HG02970 (cell line): Measurements from ENCODE around the gene TPST2.
"Not testable (repeated sequence)": the region's sequence is repeated elsewhere in the genome, so short reads cannot be mapped to it uniquely, and the experiment has no call there.

Experiments used
- ATAC-seq: cut with Tn5 transposase; IDR thresholded peaks from one replicate; pipeline ENCODE4 v1.9.1; 2021; ENCODE audit warnings: mild to moderate bottlenecking, moderate library complexity, moderate number of reproducible peaks; ENCODE audit not compliant: unreplicated experiment, low FRiP score

Gene TPST2

DNA sequence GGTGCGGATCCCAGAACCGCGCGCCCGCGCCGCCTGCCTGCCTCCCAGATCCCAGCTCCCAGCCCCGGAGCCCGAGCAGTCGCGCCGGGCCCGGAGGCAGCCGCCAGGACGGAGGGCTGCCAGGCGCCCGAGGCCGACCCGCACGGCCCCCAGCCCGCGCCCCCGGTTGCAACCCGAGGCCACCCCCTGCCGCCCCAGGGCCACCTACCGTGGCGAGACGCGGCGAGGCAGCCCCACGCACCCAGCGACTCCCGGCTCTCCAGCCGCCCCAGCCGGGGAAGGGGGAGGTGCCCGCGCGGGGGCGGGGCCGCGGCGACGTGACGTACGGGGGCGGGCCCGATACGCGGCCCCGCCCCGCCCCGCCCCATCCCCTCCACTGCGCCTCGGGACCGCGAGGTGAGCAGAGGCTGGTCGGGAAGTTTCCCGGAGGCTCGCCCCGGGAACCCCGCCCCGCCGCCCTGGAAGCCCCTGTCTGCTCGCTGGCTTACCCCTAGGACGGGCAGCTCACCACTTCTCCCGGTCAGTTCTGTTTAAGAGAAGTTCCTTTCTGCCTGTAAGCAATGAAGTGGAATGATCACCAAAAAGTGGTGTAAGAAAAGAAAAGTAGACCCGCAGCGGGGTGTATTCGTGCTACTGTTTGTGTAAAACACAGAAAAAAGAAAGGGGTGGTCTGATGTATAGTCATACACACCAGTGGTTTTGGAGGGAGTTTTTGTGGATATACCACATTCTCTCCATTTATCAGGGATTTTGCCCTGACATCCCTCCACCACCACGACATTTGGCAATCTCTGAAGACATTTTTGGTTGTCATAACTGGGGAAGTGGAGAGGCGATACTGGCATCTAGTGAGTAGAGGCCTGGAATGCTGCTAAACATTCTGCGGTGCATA, at the start of gene TPST2:
Gene TPST2, minus strand, starts transcription at position 288 of the 892 bp plus-strand sequence. CDS start 48,502 bp downstream, outside the sequence.
- ATAC-seq: no peak

- no peak for ATAC-seq
These were observed 46.4 kb upstream of the TPST2 start for GRCh38 chr22:26636296-26636695.

DNA sequence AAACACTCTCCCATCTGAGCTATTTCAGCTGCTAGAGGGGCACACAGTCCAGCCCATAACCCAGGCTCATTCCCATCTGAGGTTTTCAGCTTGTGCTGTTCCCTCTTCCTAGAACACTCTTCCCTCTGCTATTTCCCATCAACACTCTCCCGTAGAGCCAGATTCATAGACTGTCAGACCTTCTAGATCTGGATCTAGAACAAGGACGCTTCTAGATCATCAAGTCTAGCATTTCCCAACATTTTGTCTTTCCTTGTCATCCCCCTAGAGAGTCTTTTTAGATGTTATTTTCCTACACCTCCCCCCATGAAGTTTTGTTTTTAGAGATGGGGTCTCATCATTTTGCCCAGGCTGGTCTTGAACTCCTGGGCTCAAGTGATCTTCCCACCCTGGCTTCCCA, 45.2 kb upstream of the TPST2 start:
- ATAC-seq: no peak

- no peak for ATAC-seq
These were observed 44.3 kb upstream of the TPST2 start for GRCh38 chr22:26634189-26634588.

GRCh38 chr22:26632422-26633155, 42.7 kb upstream of the TPST2 start:
- no peak for ATAC-seq

- no peak for ATAC-seq
These were observed 41.4 kb upstream of the TPST2 start for GRCh38 chr22:26631282-26631681.

DNA sequence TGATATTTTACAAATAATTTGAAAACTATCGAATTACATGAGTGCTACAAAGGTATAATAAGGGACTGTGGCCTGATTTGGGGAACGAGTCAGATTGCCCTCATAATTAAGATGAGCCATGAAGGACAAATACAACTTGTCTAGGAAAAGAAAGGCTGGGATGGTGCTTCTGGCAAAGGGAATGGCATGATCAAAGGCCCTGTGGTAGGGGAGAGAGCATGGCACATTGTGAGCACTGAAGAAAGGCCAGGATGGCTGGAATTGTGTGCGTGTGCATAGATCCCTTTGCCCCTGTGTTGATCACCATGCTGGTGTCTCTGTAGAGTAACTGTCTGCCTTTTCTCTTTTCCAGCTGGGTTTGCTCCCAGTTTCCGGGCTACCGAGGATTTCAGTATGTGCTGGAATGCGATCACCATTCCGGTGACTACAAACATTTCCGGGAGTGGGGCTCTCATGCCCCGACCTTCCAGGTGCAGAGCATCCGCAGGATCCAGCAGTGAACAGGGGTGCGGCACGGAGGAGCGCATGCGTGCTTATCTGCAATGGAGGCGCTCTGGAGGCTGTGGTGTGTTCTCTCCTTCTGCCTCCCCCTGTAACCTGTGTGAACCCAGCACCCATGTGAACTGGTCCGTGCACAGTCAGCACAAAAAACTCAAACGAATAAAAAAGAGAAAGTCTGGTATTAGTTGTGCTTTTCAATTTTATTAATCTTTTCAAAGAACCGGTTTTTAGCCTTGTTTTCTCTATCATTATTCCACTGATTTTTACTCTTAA, 40.2 kb upstream of the TPST2 start:
- ATAC-seq: no peak

GRCh38 chr22:26624803-26625202, 34.9 kb upstream of the TPST2 start:
- ATAC-seq: no peak

GRCh38 chr22:26623984-26624383, 34.1 kb upstream of the TPST2 start:
- no peak for ATAC-seq

DNA sequence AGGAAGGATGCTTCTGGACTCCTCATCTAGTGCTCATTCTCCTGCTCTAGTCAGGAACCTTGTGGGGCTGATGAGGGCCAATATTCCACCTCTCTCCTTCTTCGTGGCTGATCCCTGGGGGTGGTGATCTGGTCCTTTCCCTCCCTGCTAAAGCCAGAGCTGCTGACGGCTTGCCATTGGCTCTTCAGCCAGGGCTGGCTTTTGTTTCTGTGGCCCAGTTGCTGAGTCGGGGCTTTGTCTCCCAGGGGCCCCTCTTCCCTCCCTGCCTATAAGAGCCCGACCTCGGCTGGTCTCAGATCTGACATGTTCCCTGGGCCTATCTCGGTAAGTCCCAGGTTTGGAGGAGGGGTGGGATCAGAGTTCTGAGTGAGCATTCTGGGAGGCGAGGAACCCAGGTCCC, 31.7 kb upstream of the TPST2 start, which contains the start of gene CRYBA4:
Gene CRYBA4, plus strand, starts transcription at position 301 of the 400 bp plus-strand sequence. CDS start 634 bp downstream, outside the sequence.
- no peak for ATAC-seq

DNA sequence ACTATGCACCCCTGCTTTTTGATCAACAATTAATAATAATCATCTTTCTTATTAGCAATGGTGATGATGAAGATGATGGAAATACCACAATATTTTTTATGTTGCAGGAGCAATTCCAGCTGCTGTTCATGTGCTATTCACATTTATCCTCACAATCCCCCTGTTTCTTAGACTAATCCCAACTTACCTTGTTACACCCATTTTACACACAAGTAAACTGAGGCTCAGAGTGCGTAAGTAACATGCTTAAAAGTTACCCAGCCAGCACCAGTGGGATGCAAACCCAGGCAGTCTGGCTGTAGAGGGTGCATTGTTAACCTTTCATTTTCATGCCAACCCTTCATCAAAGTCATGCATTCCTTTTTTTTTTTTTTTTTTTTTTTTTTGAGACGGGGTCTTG, 30.3 kb upstream of the TPST2 start:
- ATAC-seq: no peak

- no peak for ATAC-seq
These were observed 29.6 kb upstream of the TPST2 start for GRCh38 chr22:26619510-26619909.

DNA sequence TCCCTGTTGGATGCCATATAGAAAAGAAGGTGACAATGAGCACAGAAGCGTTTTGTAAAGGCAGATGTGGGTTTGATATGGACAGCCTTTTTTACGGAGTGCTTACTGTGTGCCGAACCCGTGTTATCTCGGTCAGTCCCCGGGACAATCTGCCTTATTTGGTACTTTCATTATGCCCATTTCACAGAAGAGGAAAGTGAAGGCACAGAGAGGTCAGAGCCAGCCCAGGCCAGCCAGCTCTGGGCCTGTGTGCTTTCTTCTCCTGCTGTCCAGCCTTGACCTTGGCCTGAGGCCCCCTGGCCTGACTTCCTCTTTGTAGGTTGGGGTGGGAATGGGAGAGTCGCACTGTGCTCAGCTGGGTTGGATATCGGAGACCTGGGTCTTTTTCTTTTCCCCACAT, 28.5 kb upstream of the TPST2 start:
- ATAC-seq: no peak

DNA sequence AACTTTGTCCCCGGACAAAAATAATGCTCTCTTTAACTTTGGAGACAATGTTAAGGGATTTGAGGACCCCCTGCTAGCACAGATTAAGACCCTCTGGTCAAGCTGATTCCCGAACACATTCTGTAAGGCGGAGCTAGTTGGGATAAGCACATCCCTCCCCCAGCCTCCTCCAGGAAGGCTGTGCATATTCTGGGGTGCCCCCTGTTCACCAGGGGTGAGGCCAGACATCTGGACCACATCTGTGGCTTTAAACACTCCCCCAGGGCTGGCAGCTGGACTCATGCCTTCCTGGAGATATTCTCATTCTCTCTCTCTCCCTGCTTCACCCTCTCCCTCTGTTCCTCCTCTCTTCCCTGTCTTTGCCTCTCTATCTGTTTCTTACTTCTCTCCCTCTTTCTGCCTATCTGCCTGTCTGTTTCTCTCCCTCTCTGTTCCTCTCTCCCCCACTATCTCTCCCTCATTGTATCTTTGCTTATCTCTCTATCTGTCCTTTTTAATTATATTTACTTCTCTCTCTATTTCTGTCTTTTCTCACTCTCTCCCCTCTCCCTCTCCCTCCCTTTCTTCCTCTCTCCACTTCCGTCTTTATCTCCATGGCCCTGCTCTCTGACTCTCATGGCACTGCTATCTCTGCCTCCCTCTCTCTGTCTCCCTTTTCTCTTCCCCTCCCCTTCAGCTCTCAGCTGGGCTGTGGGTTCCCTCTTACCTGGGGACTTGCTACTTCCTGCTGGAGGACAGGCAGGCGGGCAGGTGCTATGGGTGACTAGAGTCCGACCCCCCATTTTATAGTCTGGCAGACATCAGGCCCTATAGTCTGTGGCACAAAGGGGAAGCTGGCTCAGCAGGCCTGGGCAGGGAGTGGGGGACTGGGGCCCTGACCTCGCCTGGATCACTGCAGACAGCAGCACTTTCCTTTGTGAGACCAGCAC, 27.6 kb upstream of the TPST2 start, which contains the start of gene CRYBB1:
Gene CRYBB1, minus strand, starts transcription at position 757 of the 929 bp plus-strand sequence. CDS start 1,708 bp downstream, outside the sequence.
- ATAC-seq: no peak

- no peak for ATAC-seq
These were observed 26.7 kb upstream of the TPST2 start for GRCh38 chr22:26616650-26617049.

GRCh38 chr22:26615830-26616435, 26.0 kb upstream of the TPST2 start:
- ATAC-seq: no peak

- ATAC-seq: no peak
These were observed 25.2 kb upstream of the TPST2 start for GRCh38 chr22:26615149-26615548.

DNA sequence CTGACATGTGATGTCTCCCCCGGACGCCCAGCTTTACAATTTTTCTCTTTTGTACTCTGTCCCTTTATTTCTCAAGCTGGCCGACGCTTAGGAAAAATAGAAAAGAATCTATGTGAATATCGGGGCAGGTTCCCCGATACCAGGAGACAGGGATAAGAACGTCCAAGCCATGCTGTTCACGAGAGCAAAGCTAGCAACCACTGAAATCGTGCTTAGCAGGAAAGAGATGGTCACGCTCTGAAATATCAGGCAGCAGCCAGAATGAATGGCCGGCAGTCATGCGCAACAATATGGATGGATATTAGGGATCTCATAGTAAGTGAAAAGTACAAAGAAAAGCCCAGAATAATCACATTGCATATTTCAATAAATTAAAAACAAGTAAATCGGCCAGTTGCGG, 24.4 kb upstream of the TPST2 start:
- ATAC-seq: no peak

DNA sequence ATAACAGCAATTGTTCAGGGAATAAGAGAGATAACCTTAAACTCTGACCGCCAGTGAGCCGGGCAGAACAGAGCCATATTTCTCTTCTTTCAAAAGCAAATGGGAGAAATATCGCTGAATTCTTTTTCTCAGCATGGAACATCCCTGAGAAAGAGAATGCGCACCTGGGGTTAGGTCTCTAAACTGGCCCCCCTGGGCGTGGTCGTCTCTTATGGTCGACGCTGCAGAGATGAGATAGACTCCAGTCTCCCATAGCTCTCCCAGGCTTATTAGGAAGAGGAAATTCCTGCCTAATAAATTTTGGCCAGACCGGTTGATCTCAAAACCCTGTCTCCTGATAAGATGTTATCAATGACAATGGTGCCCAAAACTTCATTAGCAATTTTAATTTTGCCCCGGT, 23.8 kb upstream of the TPST2 start:
- not testable (repeated sequence) for ATAC-seq
